CD14-positive monocyte (primary cell): ENCODE data around the gene MAP2K5. TPM values are rescaled to one million over a fixed set of nuclear protein-coding genes. Genes with fewer than 3 reads are reported as not detected.

ENCODE experiments used
- DNase-seq, 3 donors: peaks; one replicate each; pipeline ENCODE4 v3.0.0-alpha.2; 2011 to 2022
- H2AFZ ChIP-seq: 2 replicates; pipeline ENCODE4 v1.6.0; 2012; ENCODE audit warnings: mild to moderate bottlenecking, low read depth, low read length, inconsistent platforms; ENCODE audit not compliant: insufficient read depth, poor library complexity, severe bottlenecking
- H3K27ac ChIP-seq, 2 donors: 1 replicate in 1 of 2; 2 replicates in 1 of 2; pipeline ENCODE4 v1.5.1; 2012 to 2013; ENCODE audit warnings: low read length in 2 of 2, control low read depth in 1 of 2, inconsistent platforms in 1 of 2, low read depth in 1 of 2, mild to moderate bottlenecking in 1 of 2
- H3K27me3 ChIP-seq, 2 donors: one replicate each; pipeline versions ENCODE4 v1.6.0 to v1.6.1; 2011 to 2013; ENCODE audit warnings: low read length in 2 of 2; ENCODE audit not compliant: control insufficient read depth in 2 of 2, insufficient read depth in 2 of 2
- H3K36me3 ChIP-seq, 2 donors: replicated peaks in 1 of 2; 1 replicate in 1 of 2; 2 replicates in 1 of 2; pipeline versions ENCODE4 v1.5.1 to v1.6.1; 2012 to 2013; ENCODE audit warnings: low read length in 2 of 2, control low read depth in 1 of 2, inconsistent platforms in 1 of 2, mild to moderate bottlenecking in 1 of 2; ENCODE audit not compliant: insufficient read depth in 2 of 2, control insufficient read depth in 1 of 2
- H3K4me1 ChIP-seq, 2 donors: 1 replicate in 1 of 2; 2 replicates in 1 of 2; pipeline versions ENCODE4 v1.5.1 to v1.6.1; 2012 to 2013; ENCODE audit warnings: low read length in 2 of 2, control low read depth in 1 of 2, inconsistent platforms in 1 of 2, mild to moderate bottlenecking in 1 of 2, moderate library complexity in 1 of 2; ENCODE audit not compliant: insufficient read depth in 2 of 2, control insufficient read depth in 1 of 2
- H3K4me2 ChIP-seq: replicated peaks from 2 replicates; pipeline ENCODE3; 2012; ENCODE audit warnings: low read length, moderate library complexity, mild to moderate bottlenecking; ENCODE audit not compliant: poor library complexity, severe bottlenecking; ENCODE audit errors: extremely low read depth
- H3K4me3 ChIP-seq, 3 experiments: fragments of 200-600 bp in 1 of 3; sonication (generic) in 1 of 3; replicated peaks in 1 of 3; 1 replicate in 2 of 3; 2 replicates in 1 of 3; pipeline ENCODE4 v1.5.1; 2011 to 2013; ENCODE audit warnings: low read length in 3 of 3, mild to moderate bottlenecking in 3 of 3, control low read depth in 2 of 3, low read depth in 2 of 3, inconsistent platforms in 1 of 3, moderate library complexity in 1 of 3
- H3K79me2 ChIP-seq: 2 replicates; pipeline ENCODE4 v1.6.0; 2012; ENCODE audit warnings: mild to moderate bottlenecking, control low read depth, inconsistent platforms, low read length, moderate library complexity; ENCODE audit not compliant: insufficient read depth
- H3K9ac ChIP-seq: 2 replicates; pipeline ENCODE4 v1.6.0; 2017; ENCODE audit warnings: low read length, mild to moderate bottlenecking; ENCODE audit not compliant: insufficient read depth, poor library complexity, severe bottlenecking
- H3K9me3 ChIP-seq, 2 donors: replicated peaks in 1 of 2; 1 replicate in 1 of 2; 2 replicates in 1 of 2; pipeline versions ENCODE4 v1.5.1 to v1.6.1; 2012 to 2013; ENCODE audit warnings: low read length in 2 of 2, control low read depth in 1 of 2; ENCODE audit not compliant: control insufficient read depth in 1 of 2, insufficient read depth in 1 of 2
- H4K20me1 ChIP-seq: 2 replicates; pipeline ENCODE4 v1.6.0; 2012; ENCODE audit warnings: mild to moderate bottlenecking, low read length, control low read depth, moderate library complexity; ENCODE audit not compliant: insufficient read depth
- H3K27ac Mint-ChIP-seq, 7 donors: one replicate each; pipeline ENCODE4 v1.8.0; 2020; ENCODE audit warnings: mild to moderate bottlenecking in 7 of 7, mixed read lengths in 7 of 7, moderate library complexity in 6 of 7, inconsistent platforms in 2 of 7
- H3K27me3 Mint-ChIP-seq, 3 donors: one replicate each; pipeline ENCODE4 v1.8.0; 2021 to 2022; ENCODE audit warnings: low read depth in 3 of 3, mild to moderate bottlenecking in 3 of 3, mixed read lengths in 3 of 3, moderate library complexity in 3 of 3, inconsistent platforms in 1 of 3
- H3K36me3 Mint-ChIP-seq, 2 donors: one replicate each; pipeline ENCODE4 v1.8.0; 2020; ENCODE audit warnings: mixed read lengths in 2 of 2, inconsistent platforms in 1 of 2, mild to moderate bottlenecking in 1 of 2
- H3K4me1 Mint-ChIP-seq: one replicate; pipeline ENCODE4 v1.8.0; 2020; ENCODE audit warnings: mild to moderate bottlenecking, mixed read lengths
- H3K4me3 Mint-ChIP-seq, 2 donors: one replicate each; pipeline ENCODE4 v1.8.0; 2020; ENCODE audit warnings: mild to moderate bottlenecking in 2 of 2, mixed read lengths in 2 of 2, moderate library complexity in 1 of 2
- H3K9me3 Mint-ChIP-seq, 7 donors: one replicate each; pipeline ENCODE4 v1.8.0; 2020 to 2022; ENCODE audit warnings: mixed read lengths in 7 of 7, mild to moderate bottlenecking in 6 of 7, moderate library complexity in 6 of 7, inconsistent platforms in 2 of 7
- WGBS: methylation state at CpG from one replicate; pipeline ENCODE4 v1.1.5; 2013; ENCODE audit warnings: missing lambda C conversion rate; ENCODE audit not compliant: insufficient coverage; 5-methylcytosine and 5-hydroxymethylcytosine counted together
- intact Hi-C, 2 donors: fragments of 100-400 bp; cut with micrococcal nuclease; formaldehyde crosslinking; loops; one replicate each; pipeline versions ENCODE4 v1.15.0 to v1.15.1; 2023
- polyA plus RNA-seq, 3 donors: library from polyadenylated mRNA; depleted of rRNA in 1 of 3; unstranded in 2 of 3; stranded (reverse) in 1 of 3; fragments of 300-500 nt in 2 of 3; fragments of >200 nt in 1 of 3; fragmentation: Illumina TruSeq in 2 of 3; gene quantifications; 1 replicate in 2 of 3; 2 replicates in 1 of 3; pipeline ENCODE4 v1.2.3, GENCODE V29; 2012 to 2021
- TF ChIP-seq, protein P1 (sequence below): fragments of 200-600 bp; IDR thresholded peaks from one replicate; pipeline ENCODE4 v1.8.0; 2022; ENCODE audit warnings: antibody characterized with exemption, mild to moderate bottlenecking

The MAP2K5 gene
- polyA plus RNA-seq, 3 donors, result 10.2 to 11.3 (median 10.6) TPM

DNA sequence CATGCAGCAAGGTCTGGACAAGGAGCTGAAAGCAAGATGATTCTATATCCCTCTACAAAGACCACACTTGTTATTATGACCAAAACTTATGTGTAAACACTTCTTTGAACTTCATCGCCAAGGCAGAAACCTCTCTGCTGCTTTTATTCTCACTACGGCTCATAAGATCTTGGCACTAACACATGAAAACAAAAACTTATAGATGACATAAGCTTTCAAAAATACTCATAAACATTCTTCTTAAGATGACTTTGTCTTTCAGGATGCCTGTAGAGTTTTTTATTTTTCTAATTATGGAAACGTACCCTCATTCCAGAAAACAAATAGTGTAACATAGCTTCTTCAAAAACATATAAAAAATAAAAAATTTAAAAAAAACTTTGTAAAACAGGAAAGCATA, 34.1 kb upstream of the MAP2K5 start:
- no peaks in the 10 kb centered on the region for H4K20me1 ChIP-seq
- H3K36me3 ChIP-seq, result peaks cover 3 to 14% of the 10 kb centered on the region in 2 donors
- no peak overlapping the region for H3K9ac ChIP-seq
- no peaks in the 10 kb centered on the region for H3K27me3 ChIP-seq
- no peak overlapping the region for H3K27ac ChIP-seq
- no peak for DNase-seq
- H3K9me3 Mint-ChIP-seq, result no peaks in the 10 kb centered on the region
- H3K9me3 ChIP-seq, result no peaks in the 10 kb centered on the region
- peaks cover 43% of the 10 kb centered on the region for H3K4me1 Mint-ChIP-seq
- H3K79me2 ChIP-seq, result no peaks in the 10 kb centered on the region
- no peak overlapping the region for H3K4me3 ChIP-seq
- peaks cover 9 to 18% of the 10 kb centered on the region in 2 donors for H3K36me3 Mint-ChIP-seq
- intact Hi-C loops, result no loop called here
- no peak overlapping the region for H3K4me3 Mint-ChIP-seq
- H3K4me1 ChIP-seq, result peaks cover 35 to 40% of the 10 kb centered on the region in 2 donors
- TF ChIP-seq, protein P1, sequence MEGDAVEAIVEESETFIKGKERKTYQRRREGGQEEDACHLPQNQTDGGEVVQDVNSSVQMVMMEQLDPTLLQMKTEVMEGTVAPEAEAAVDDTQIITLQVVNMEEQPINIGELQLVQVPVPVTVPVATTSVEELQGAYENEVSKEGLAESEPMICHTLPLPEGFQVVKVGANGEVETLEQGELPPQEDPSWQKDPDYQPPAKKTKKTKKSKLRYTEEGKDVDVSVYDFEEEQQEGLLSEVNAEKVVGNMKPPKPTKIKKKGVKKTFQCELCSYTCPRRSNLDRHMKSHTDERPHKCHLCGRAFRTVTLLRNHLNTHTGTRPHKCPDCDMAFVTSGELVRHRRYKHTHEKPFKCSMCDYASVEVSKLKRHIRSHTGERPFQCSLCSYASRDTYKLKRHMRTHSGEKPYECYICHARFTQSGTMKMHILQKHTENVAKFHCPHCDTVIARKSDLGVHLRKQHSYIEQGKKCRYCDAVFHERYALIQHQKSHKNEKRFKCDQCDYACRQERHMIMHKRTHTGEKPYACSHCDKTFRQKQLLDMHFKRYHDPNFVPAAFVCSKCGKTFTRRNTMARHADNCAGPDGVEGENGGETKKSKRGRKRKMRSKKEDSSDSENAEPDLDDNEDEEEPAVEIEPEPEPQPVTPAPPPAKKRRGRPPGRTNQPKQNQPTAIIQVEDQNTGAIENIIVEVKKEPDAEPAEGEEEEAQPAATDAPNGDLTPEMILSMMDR, result no peak
- WGBS, result 100% methylated on average over 1 of the region's 3 CpGs
- H3K27ac Mint-ChIP-seq, result no peak overlapping the region
- no peaks in the 10 kb centered on the region for H3K27me3 Mint-ChIP-seq
- no peak overlapping the region for H3K4me2 ChIP-seq
- no peak overlapping the region for H2AFZ ChIP-seq

- H3K36me3 Mint-ChIP-seq, result peaks cover 15 to 30% of the 10 kb centered on the region in 2 donors
These were observed 32.6 kb upstream of the MAP2K5 start for GRCh38 chr15:67509918-67510317.

More at GRCh38 chr15:67509918-67510317, 32.6 kb upstream of the MAP2K5 start:
- Histone ChIP-seq H3K79me2 (no peaks in the 10 kb centered on the region), H3K27me3 (no peaks in the 10 kb centered on the region), H4K20me1 (no peaks in the 10 kb centered on the region), H3K27ac (no peak overlapping the region), H3K9ac (no peak overlapping the region), H3K4me2 (no peak overlapping the region), H3K4me1 (peaks cover 28 to 29% of the 10 kb centered on the region in 2 donors), H3K4me3 (no peak overlapping the region), H2AFZ (no peak overlapping the region), H3K36me3 (peaks cover 3 to 23% of the 10 kb centered on the region in 2 donors), H3K9me3 (no peaks in the 10 kb centered on the region)
- no peak overlapping the region for H3K4me3 Mint-ChIP-seq
- no peak overlapping the region for H3K27ac Mint-ChIP-seq
- TF ChIP-seq, protein P1, result no peak
- WGBS, result 90% methylated on average over 3 of the region's 4 CpGs
- no peaks in the 10 kb centered on the region for H3K9me3 Mint-ChIP-seq
- no peaks in the 10 kb centered on the region for H3K27me3 Mint-ChIP-seq
- DNase-seq, result no peak
- peaks cover 35% of the 10 kb centered on the region for H3K4me1 Mint-ChIP-seq
- intact Hi-C loops, result no loop called here
